Epithelial cell of prostate (primary cell): ENCODE measurements around the gene RAB36.

Experiments
- DNase-seq: peaks from one replicate; pipeline ENCODE4 v3.0.0-alpha.2; 2011; ENCODE audit warnings: low read depth, low spot score
- H3K27ac ChIP-seq: fragments of 450-650 bp; 2 replicates; pipeline ENCODE4 v1.5.1; 2017; ENCODE audit warnings: mild to moderate bottlenecking

The RAB36 gene, protein sequence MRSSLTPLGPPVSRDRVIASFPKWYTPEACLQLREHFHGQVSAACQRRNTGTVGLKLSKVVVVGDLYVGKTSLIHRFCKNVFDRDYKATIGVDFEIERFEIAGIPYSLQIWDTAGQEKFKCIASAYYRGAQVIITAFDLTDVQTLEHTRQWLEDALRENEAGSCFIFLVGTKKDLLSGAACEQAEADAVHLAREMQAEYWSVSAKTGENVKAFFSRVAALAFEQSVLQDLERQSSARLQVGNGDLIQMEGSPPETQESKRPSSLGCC

DNA sequence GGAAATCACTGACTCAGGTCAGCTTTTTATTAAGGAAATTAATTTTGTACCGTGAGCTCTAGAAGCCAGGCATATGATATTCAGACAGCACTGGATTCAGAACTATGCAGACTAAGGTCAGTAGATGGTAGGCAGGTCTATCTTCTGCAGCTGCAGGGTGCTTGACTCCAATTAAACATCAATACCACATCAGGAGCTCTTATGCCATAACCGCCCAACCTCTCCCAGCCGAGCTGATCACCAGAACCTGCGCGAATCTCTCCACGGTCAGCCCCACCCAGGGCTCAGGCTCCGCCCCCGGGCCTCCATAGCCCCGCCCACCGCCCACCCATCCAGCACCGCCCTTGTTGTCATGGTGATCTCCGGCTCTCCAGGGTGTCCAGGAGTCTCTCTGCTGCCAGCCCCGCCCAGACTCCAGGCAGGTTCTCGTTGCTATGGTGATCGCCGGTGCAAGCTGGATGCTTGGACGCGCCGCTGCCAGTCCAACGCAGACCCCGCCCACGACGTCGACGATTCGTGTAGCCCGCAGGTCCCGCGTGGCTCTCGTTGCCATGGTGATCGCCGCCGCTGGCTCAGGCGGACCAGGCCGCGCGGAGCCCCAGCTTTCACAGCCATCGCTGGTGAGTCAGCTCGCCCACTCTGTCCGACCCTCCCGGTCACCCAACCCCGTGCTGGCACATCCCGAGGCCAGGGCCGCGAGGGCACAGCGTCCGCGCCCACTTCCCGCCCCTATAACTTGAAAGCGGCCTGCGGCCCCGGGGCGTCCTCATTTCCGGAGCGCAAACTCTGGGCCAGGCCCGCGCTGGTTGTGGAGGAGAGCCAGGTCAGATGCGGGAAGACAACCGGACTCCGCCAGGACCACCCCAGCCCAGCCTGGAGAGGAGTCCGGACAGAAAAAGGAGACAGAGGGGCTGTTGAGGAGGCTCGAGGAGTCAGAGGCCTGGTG is at the start of gene RAB36:
RAB36 (plus strand) TSS at position 546 of the 946 bp plus-strand sequence. CDS start 1,140 bp downstream, outside the sequence.
- DNase-seq = peak; percentile 97
- H3K27ac ChIP-seq = no peak within 1 kb of the TSS

DNA sequence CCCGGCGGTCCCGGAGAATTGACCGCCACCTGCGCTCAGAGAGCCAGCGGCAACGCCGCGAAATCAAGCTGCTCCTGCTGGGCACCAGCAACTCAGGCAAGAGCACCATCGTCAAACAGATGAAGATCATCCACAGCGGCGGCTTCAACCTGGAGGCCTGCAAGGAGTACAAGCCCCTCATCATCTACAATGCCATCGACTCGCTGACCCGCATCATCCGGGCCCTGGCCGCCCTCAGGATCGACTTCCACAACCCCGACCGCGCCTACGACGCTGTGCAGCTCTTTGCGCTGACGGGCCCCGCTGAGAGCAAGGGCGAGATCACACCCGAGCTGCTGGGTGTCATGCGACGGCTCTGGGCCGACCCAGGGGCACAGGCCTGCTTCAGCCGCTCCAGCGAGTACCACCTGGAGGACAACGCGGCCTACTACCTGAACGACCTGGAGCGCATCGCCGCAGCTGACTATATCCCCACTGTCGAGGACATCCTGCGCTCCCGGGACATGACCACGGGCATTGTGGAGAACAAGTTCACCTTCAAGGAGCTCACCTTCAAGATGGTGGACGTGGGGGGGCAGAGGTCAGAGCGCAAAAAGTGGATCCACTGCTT is 49.4 kb upstream of the RAB36 start:
- no peak overlapping the region for H3K27ac ChIP-seq
- DNase-seq = no peak

DNA sequence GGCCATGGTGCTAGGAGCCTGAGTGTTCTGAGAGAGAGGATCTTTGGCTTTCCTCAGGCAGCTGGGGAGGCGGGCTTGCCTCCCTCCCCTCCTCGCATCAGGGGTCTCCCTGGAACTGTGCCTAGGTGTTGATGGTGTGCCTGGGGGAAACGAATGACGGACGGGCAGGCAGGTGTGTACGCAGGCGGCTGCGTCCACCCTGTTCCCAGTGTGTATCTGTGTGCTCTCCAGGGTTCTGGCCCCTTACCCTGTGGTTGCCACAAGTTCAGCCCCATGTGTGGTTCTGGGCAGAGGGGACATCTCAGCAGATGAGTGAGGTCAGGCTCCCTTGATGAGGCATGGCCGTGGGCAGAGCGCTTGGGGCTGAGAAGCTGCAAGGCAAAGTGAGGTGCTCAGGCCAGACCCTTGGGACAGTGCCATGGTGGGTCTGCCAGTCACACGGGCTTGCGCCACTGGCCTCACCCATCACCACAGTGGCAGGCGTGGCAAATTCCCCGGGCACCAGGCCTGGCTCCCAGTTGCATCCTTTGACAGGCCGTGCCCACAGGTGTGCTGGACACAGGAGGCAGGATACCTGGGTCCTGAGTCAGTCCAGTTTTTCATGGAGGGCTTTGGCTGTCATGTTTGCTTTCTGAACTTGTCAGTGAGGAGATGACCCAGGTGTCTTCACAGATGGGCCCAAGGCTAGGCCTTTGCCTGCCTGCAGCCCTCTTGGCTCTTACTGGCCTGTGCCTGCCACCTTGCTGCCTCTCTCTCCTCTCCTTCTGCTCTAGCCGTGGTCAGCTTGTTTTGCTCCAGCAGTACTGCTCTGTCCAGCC is 47.7 kb upstream of the RAB36 start:
- no peak for DNase-seq
- no peak overlapping the region for H3K27ac ChIP-seq

DNA sequence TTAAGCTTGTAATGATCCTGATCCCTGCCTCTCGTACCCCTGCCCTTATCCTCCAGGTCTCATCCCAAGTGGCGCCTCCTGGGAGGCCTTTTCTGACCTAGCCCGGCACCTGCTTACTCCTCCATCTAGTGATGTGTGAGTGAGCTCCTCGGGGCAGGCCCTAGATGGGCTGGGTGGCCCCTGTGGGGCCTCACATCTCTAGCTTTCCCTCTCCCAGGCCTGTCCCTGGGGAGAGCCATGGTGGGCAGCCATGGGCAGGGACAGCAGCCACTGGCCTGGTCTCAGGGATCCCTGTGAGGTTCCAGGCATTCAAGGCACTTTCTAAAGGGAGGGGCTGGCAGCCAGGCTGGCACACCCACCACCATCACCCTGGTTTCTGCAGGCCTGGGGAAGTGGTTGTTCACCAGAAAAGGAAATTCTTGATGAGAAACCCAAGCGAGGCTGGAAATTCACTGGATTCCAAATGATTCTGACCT is 47.0 kb upstream of the RAB36 start:
- no peak overlapping the region for H3K27ac ChIP-seq
- no peak for DNase-seq

DNA sequence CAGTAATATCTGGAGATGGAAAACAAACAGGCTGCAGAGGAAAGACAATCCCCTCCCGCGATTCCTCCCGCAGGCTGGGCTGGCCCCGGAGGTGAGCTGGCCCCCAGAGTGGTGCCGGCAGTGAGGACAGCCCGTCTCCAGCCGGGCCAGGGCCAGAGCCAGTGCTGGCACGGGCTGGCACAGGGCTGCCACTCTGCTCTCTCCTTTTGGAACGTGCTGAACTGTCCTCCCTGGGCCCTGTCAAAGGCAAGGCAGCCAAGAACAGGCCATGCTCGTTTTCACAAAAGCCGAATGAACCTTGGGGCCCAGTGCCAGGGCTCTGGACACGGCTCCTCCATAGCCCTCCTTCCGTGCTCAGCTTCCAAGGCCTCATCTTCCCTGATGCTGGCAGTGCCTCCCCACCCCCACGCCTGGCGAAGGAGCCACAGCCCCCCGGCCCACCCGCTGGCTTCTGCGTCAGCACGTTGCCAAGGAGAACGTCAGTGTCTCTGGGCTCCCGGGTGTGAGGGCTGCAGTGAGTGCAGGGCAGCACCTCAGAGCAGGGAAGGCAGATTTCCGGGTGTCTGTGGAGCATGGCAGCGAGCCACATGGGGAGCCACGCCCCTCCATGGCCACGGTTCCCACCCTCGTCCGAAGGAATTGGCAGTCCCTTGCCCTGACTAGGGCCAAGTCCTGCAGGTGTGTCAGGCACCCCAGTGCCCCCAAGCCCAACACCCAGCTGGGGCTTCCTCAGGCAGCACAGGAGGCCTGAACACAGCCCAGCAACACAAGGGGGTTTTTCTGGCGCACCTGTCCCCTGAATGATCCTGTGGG is 46.4 kb upstream of the RAB36 start:
- H3K27ac ChIP-seq = no peak overlapping the region

DNA sequence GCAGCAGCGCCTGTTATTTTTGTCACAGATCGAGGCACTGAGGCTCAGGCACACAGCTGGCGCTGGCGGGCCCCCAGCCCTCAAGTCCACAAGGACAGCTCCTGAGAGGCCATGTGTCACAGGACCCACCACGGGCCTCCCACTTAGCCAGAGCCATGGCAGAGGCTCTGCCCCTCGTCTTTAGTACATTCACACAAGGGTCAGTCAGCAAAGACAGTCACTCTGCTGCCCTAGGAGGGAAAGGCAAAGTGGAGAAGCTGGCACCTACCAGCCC is 45.8 kb upstream of the RAB36 start:
- no peak for DNase-seq
- H3K27ac ChIP-seq = no peak overlapping the region

More for the DNA sequence above, 46.4 kb upstream of the RAB36 start:
- no peak for DNase-seq

DNA sequence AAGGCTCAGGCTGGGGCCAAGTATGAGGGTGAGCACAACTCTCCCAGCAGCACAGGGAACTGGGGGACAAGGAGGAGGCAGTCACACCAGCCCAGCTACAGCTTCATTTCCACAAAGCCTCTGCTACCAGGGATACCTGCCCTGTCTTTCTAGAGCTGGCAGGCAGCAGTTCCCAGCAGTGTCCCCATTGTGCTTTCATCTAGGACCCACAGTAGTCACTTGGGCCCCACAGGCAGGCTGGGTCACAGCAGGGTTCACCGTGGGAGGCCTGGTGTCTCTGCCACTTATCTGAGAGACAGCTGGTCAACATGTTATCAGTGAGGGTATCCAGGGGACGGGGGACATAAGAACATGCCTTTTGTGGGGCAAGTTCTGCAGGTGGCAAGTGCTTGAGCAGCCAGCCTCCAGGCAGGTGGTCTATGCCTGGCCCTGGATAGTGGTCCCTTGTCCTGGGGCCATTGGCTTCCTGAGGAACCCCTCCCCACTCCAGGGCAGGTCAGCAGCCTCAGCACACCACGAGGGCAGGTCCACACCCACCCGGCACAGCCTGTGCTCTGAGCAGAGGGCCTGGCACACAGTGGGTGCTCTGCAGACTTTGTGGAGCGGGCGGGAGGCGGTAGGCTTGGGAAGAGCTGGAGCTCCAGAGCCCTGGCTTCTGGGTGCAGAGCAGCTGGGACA is 45.0 kb upstream of the RAB36 start:
- H3K27ac ChIP-seq = no peak overlapping the region
- DNase-seq = no peak

DNA sequence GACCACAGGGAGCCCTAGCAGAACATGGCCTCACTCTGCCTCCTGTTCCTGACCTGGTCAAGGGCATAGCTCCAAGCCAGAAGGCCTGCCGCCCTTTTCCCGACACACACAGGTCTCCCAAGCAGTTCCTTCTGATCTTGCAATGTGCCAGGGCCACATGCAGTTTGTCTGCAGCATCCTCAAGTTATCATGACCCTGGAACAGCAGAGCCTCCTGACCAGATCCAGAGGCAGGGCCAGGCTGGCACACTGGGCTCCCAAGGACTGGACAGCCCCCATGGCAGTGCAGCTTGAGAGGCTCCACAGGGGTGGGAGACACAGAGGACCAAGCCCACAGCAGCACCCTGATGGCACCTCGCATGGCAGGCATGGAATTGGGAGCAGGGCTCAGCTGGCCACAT is 43.8 kb upstream of the RAB36 start:
- DNase-seq = no peak
- no peak overlapping the region for H3K27ac ChIP-seq

DNA sequence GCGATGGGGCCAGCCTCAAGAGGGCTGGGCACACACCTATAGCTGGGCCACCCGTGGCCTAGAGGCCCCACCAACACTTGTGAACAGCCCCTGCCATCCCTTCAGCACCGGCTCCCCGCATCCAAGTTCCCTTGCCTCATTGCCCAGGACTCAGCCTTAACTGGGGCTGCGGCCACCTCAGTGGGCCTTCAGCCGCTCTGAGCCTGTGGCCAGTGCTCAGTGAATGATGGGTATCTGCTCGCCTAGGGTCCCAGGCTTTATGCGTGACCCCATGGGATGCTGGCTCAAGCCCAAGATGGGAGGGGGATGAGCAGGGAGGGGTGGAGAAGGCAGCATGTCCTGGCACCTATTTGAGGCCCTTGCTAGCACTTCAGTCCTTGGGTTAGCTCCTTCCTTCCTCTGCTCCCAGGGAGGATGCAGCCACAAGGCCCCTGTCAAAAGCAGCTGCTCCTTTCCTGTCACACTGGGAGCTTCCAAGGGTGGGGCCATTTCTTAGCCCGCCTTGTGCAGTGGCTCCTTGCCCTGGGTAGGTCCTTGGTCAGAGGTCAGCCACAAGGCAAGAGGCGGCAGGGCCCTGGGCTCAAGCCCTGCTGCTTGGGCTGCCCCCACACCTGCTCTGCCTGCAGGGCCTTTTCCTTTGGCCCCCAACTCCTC is 43.1 kb upstream of the RAB36 start:
- H3K27ac ChIP-seq = no peak overlapping the region
- no peak for DNase-seq

DNA sequence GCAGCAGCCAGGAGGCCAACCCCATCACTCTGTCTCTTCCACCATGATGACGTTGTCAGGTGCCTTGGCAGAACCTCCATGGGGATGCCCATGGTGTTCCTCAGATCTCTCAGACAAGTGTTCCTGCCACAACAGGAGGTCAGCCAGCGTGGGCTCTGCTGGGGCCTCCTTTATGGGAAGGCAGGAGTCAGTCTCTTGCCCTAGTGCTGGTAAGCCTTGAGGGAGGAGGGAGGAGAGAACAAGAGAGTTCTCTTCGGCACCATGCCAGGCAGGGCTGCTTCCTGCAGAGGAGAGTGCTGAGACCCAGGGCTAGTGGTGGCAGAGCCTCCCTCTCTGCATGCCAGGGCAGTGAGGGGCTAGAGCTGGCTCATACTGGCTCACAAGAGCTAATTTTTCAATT is 42.5 kb upstream of the RAB36 start:
- DNase-seq = no peak
- H3K27ac ChIP-seq = no peak overlapping the region

DNA sequence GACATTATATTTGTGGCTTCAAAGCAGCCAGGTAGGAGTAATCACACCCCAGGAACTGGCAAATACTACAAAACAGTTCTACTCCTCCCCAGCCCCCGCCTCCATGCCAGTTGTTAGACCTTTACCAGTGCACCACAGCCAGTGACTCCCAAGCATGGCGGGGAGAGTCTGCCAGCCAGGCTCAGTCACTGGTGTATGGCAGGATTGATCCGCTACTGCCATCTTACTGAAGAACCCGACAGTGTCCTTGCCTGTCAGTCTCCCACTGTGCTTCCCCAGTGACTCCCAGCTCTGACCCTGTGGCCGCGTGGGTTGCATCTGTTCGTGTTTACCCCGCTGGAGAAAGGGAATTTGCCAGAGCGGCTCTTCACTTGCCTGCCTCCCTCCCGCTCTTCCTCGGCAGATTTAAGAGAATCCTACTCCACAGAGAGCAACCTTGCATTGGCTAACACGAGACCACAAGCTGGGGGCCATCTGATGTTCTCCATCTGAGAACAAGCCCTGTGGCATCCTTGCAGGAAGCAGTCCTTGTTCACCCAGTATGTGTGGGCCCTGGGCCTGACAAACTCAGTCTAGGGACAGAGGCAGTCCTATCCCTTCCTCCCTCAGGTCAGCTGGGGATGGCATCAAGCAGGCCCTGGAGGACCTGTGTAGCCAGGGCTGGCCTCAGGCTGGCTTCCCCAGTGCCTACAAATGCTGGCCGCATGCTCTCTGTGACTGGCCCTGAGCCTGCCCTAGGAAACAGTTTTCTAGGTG is 41.9 kb upstream of the RAB36 start:
- no peak for DNase-seq
- no peak overlapping the region for H3K27ac ChIP-seq

DNA sequence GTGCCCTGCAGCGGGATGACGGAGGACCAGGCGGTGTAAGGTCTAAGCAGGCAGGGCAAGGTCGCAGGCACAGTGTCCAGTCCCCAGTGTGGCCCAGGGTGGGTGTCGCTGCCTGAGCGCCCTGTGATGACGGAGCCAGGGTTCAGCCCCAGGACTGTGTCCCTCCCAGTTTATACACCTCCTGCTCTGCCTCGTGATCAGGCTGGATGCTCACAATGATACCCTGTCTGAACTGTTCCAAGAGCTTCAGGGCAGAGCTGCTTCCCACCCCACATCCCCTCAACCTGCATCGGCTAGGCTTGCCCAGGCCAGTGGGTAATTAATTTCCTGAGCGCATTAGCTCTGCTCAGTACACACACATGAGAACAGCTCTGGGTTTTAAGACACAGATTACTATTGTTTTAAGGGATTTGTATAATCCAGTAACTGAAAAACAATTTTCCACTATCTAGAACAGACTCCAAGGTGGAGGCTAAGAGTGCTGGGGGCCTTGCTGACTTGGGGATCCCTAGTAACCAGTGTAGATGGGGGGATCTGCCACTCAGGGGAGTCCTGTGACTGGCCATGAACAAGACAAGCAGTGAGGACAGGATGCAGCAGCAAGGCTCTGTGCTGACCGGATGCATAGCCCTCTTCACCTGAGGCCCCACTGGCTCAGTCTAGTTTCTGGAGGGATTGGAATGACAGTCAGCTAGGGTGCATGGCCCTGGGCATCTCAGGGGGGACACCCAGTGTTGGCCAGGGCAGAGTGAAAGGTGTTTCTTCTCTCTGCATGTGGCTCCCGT is 40.9 kb upstream of the RAB36 start:
- DNase-seq = no peak
- H3K27ac ChIP-seq = no peak overlapping the region

DNA sequence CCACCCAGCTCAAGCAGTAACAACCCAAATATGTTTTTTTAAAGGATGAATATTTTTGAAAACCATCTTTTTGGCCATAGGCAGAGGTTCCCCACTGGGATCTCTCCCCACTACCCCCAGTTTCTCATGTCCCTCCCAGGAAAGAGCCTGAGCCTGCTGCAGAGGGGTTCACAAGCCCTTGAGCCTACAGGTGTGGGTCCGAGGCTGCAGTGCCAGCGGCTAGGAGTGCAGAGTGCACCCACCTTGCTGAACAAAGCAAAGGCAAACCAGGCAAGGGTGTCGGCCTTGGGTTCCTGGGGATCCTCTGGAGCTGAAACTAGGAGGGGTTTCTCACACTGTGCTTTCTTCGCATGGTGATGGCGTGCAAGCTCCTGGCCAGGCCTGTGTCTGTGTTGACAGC is 40.0 kb upstream of the RAB36 start:
- no peak overlapping the region for H3K27ac ChIP-seq
- no peak for DNase-seq

DNA sequence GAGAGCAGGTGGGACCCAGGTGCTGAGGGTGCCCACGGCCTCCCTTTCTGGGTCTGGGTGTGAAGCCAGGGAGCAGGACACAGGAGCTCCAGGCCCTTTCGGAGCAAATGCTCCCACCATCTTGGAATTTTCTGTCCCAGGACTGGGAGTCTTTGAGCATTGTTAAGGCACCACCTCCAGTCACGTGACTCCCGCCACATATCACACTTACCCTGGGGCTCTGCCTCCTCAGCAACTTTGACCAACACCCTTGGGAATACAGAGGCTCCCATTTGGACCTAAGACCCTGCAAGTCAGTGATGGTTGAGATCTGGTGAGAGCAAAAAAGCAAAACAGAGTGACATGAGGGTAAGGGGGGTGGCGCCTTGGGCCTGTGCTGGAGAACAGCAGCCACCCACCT is 39.4 kb upstream of the RAB36 start:
- DNase-seq = no peak

DNA sequence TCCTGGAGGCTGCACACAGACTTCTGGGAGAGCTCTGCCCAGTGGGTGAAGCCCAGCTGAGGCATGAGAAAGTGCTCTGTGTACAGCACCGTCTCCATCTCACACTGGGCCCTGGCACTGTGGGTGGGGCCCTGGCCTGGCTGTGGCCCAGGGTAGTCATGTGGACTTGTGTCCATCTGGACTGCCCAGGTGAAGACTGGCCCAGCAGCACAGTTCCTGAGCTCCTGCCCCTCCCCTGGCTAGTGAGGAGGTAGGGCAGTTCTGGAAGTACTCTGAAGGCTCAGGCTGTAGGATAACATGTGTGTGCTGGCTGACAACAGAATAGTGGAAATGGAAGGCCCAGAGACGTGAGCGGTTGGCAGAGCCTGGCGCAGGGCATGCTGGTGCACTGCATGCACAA is 38.9 kb upstream of the RAB36 start:
- DNase-seq = no peak
- H3K27ac ChIP-seq = no peak overlapping the region

More for the DNA sequence above, 39.4 kb upstream of the RAB36 start:
- H3K27ac ChIP-seq = no peak overlapping the region

DNA sequence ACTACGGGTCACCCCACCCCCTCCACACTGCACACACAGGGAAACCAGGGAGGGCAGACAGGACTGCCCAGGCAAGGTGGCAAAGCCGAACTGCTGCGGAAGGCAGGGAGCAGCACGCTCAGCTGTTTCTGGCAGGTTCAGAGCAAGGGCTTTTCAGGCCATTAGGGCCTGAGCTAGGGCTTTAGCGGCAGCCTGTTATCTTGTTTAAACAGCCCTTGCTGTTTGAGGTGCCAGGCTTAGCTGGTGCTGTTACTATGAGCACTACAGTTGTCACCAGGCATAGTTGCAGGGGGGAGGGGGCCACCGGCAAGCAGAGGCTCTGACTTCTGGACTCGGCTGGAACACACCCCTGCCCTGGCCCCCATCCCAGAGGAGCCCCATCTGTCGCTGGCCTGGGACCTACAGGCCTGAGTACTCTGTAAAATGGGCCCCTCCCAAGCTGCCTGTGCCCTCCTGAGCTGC is 38.3 kb upstream of the RAB36 start:
- no peak overlapping the region for H3K27ac ChIP-seq
- DNase-seq = no peak
